Fibroblast of pulmonary artery (primary cell): Measurements from ENCODE around the gene REEP6.
"Not testable (repeated sequence)": the region's sequence is repeated elsewhere in the genome, so short reads cannot be mapped to it uniquely, and the experiment has no call there.

Experiments used
- DNase-seq: peaks from one replicate; pipeline ENCODE4 v3.0.0-alpha.2; 2010; ENCODE audit warnings: low read depth
- H3K4me3 ChIP-seq: replicated peaks from 2 replicates; pipeline ENCODE4 v1.5.1; 2011; ENCODE audit warnings: low read depth, mild to moderate bottlenecking, control low read depth, low read length, moderate library complexity
- CTCF ChIP-seq: IDR thresholded peaks from 2 replicates; pipeline ENCODE4 v1.5.1; 2011; ENCODE audit warnings: mild to moderate bottlenecking, control low read depth, low read length, inconsistent platforms; ENCODE audit errors: missing control alignments

Gene REEP6

GRCh38 chr19:1529430-1529816 is 38.4 kb downstream of the REEP6 start:
- no peak for TF ChIP-seq CTCF
- DNase-seq: no peak
- H3K4me3 ChIP-seq: no peak overlapping the region

- not testable (repeated sequence) for H3K4me3 ChIP-seq, DNase-seq
Measured at GRCh38 chr19:1530856-1531255, 39.9 kb downstream of the REEP6 start.

GRCh38 chr19:1531587-1531986 is 40.6 kb downstream of the REEP6 start:
- no peak overlapping the region for H3K4me3 ChIP-seq
- no peak for DNase-seq
- no peak for TF ChIP-seq CTCF

GRCh38 chr19:1532003-1532402 is 41.0 kb downstream of the REEP6 start:
- no peak for TF ChIP-seq CTCF
- DNase-seq: no peak
- H3K4me3 ChIP-seq: no peak overlapping the region

GRCh38 chr19:1533510-1534150 is 42.6 kb downstream of the REEP6 start:
- no peak for TF ChIP-seq CTCF
- DNase-seq: no peak
- H3K4me3 ChIP-seq: no peak overlapping the region

GRCh38 chr19:1534972-1535371 is 44.0 kb downstream of the REEP6 start:
- H3K4me3 ChIP-seq: no peak overlapping the region
- no peak for TF ChIP-seq CTCF
- no peak for DNase-seq

GRCh38 chr19:1535699-1536098 is 44.7 kb downstream of the REEP6 start:
- DNase-seq, H3K4me3 ChIP-seq: not testable (repeated sequence)

GRCh38 chr19:1538978-1539377 is 48.0 kb downstream of the REEP6 start:
- H3K4me3 ChIP-seq: no peak overlapping the region
- no peak for DNase-seq
- no peak for TF ChIP-seq CTCF

- not testable (repeated sequence) for H3K4me3 ChIP-seq, DNase-seq
Measured at GRCh38 chr19:1539749-1540148, 48.8 kb downstream of the REEP6 start.
